GM19372 (cell line): ENCODE measurements around the gene SLC66A1.

Source experiments
- ATAC-seq: cut with Tn5 transposase; IDR thresholded peaks from one replicate; pipeline ENCODE4 v1.9.1; 2021; ENCODE audit warnings: mild to moderate bottlenecking, low read depth, moderate library complexity; ENCODE audit not compliant: unreplicated experiment

Gene SLC66A1

GRCh38 chr1:19375631-19376400, 63.7 kb downstream of the SLC66A1 start:
- no peak for ATAC-seq

- ATAC-seq, result no peak
Measured at GRCh38 chr1:19376428-19377372, 64.6 kb downstream of the SLC66A1 start.

GRCh38 chr1:19377812-19378718, 65.9 kb downstream of the SLC66A1 start:
- ATAC-seq, result no peak
